K562 (cell line): ENCODE measurements around the gene METTL25. TPM values are rescaled to one million over a fixed set of nuclear protein-coding genes. Genes with fewer than 3 reads are reported as not detected.

Source experiments
- ATAC-seq: fragments of 200-7000 bp; cut with Tn5 transposase; 3 replicates; pipeline ENCODE4 v1.9.1; 2020; ENCODE audit warnings: moderate library complexity
- BruUV-seq: library from RNA; stranded (reverse); fragments of 400-500 nt; replicated peaks from 2 replicates; lab custom pipeline; 2021; lab: Mats Ljungman, UMichigan
- CTCF ChIA-PET: fragments of 300-600 bp; formaldehyde crosslinking; extraction: SDS; loops from one replicate; lab custom pipeline; 2021; ENCODE audit warnings: low intra/inter-chr PET ratio; lab: Yijun Ruan, JAX
- POLR2A ChIA-PET: fragments of 300-600, 350-650 bp; sonication (Branson Sonifier 250); formaldehyde crosslinking; extraction: SDS; loops from one replicate; lab custom pipeline; 2021; ENCODE audit warnings: antibody characterized with exemption, inconsistent platforms; lab: Yijun Ruan, JAX
- DNase-seq, 4 experiments: peaks; one replicate each; pipeline versions ENCODE4 v3.0.0 to v3.0.0-alpha.2; 2011 to 2018; ENCODE audit warnings: low spot score in 3 of 4, mixed read lengths in 3 of 4; ENCODE audit errors: extremely low read depth in 1 of 4
- FAIRE-seq: peaks from 2 replicates; lab custom pipeline; 2011; peaks lifted over from hg19 to GRCh38; lab: Jason Lieb, UNC
- H2AFZ ChIP-seq: 2 replicates; pipeline ENCODE4 v1.6.0; 2011; ENCODE audit warnings: low read depth, low read length, control low read depth, inconsistent platforms
- H3K27ac ChIP-seq: fragments of 200-600 bp; 3 replicates; pipeline ENCODE4 v1.8.0; 2011; ENCODE audit warnings: low read depth, mild to moderate bottlenecking, control low read depth, inconsistent platforms, low read length, moderate library complexity, mixed read lengths; ENCODE audit errors: extremely low read depth
- H3K27me3 ChIP-seq, 2 experiments: fragments of 300-600 bp in 1 of 2; 2 replicates in 1 of 2; 3 replicates in 1 of 2; pipeline versions ENCODE4 v1.6.0 to v1.8.0; 2011; ENCODE audit warnings: inconsistent platforms in 2 of 2, low read length in 2 of 2, mild to moderate bottlenecking in 1 of 2, mixed read lengths in 1 of 2, moderate library complexity in 1 of 2; ENCODE audit not compliant: control insufficient read depth in 2 of 2, insufficient read depth in 2 of 2
- H3K36me3 ChIP-seq: fragments of 300-600 bp; 3 replicates; pipeline ENCODE4 v1.8.0; 2011; ENCODE audit warnings: mild to moderate bottlenecking, low read length, inconsistent platforms; ENCODE audit not compliant: control insufficient read depth, insufficient read depth
- H3K4me1 ChIP-seq, 2 experiments: fragments of 200-600 bp in 1 of 2; replicated peaks in 1 of 2; 2 replicates in 1 of 2; 3 replicates in 1 of 2; pipeline versions ENCODE4 v1.5.1 to v1.8.0; 2011; ENCODE audit warnings: inconsistent platforms in 2 of 2, low read length in 2 of 2, mild to moderate bottlenecking in 1 of 2, mixed read lengths in 1 of 2, moderate library complexity in 1 of 2; ENCODE audit not compliant: control insufficient read depth in 2 of 2, insufficient read depth in 2 of 2
- H3K4me2 ChIP-seq: 2 replicates; pipeline ENCODE4 v1.6.1; 2011; ENCODE audit warnings: low read length, control low read depth, inconsistent platforms, mixed read lengths; ENCODE audit not compliant: insufficient read depth
- H3K4me3 ChIP-seq: fragments of 200-600 bp; sonication (generic), shearing (Covaris generic); 2 replicates; pipeline ENCODE4 v1.5.1; 2016; ENCODE audit warnings: control low read depth, inconsistent platforms
- H3K79me2 ChIP-seq: fragments of 200-600 bp; 3 replicates; pipeline ENCODE4 v1.8.0; 2011; ENCODE audit warnings: low read length, inconsistent platforms; ENCODE audit not compliant: control insufficient read depth, insufficient read depth
- H3K9ac ChIP-seq, 2 experiments: 2 replicates each; pipeline versions ENCODE4 v1.6.0 to v1.6.1; 2011; ENCODE audit warnings: low read depth in 2 of 2, low read length in 2 of 2, control low read depth in 1 of 2, inconsistent platforms in 1 of 2, mild to moderate bottlenecking in 1 of 2, mixed read lengths in 1 of 2; ENCODE audit not compliant: insufficient read depth in 1 of 2
- H3K9me1 ChIP-seq: one replicate; pipeline ENCODE4 v1.6.0; 2011; ENCODE audit warnings: inconsistent platforms, mild to moderate bottlenecking, low read length, moderate library complexity; ENCODE audit not compliant: control insufficient read depth, insufficient read depth
- H3K9me3 ChIP-seq: replicated peaks from 2 replicates; pipeline ENCODE4 v1.5.1; 2011; ENCODE audit warnings: low read depth, low read length, inconsistent platforms; ENCODE audit not compliant: control insufficient read depth, insufficient read depth
- H4K20me1 ChIP-seq: replicated peaks from 2 replicates; pipeline ENCODE4 v1.6.1; 2011; ENCODE audit warnings: low read length, inconsistent platforms, mixed read lengths; ENCODE audit not compliant: control insufficient read depth, insufficient read depth
- ELF2 ChIP-seq: fragments of 250-450 bp; sonication (Bioruptor Pico); IDR thresholded peaks from 2 replicates; pipeline ENCODE4 v1.5.0; 2021; ENCODE audit warnings: mild to moderate bottlenecking
- HDAC3 ChIP-seq: fragments of 450-650 bp; IDR thresholded peaks from 2 replicates; pipeline ENCODE4 v1.6.1; 2018; ENCODE audit warnings: borderline replicate concordance, mild to moderate bottlenecking, moderate library complexity; ENCODE audit not compliant: partially characterized antibody
- HNRNPH1 ChIP-seq: fragments of 200-400 bp; formaldehyde crosslinking; optimal IDR thresholded peaks from 2 replicates; pipeline ENCODE3; 2017; ENCODE audit warnings: low read depth, mild to moderate bottlenecking, low read length, moderate library complexity
- MBD2 ChIP-seq: sonication (generic); IDR thresholded peaks from 2 replicates; pipeline ENCODE4 v1.6.1; 2016; ENCODE audit warnings: low read depth, borderline replicate concordance
- NR2F6 ChIP-seq: fragments of 450-650 bp; formaldehyde crosslinking; IDR thresholded peaks from 2 replicates; pipeline ENCODE4 v1.4.0; 2020; ENCODE audit warnings: mild to moderate bottlenecking
- NRF1 ChIP-seq, 2 experiments: fragments of 450-650 bp; IDR thresholded peaks in 1 of 2; conservative IDR thresholded peaks in 1 of 2; 2 replicates each; pipeline ENCODE4 v1.6.1; 2014; ENCODE audit warnings: mild to moderate bottlenecking in 2 of 2
- SMARCB1 ChIP-seq: IDR thresholded peaks from 2 replicates; pipeline ENCODE4 v1.6.1; 2011; ENCODE audit warnings: improper control_type of control experiment, low read depth; ENCODE audit not compliant: insufficient read length
- XRCC5 ChIP-seq: fragments of 200-400 bp; formaldehyde crosslinking; IDR thresholded peaks from 2 replicates; pipeline ENCODE4 v1.6.1; 2017; ENCODE audit warnings: low read depth, mild to moderate bottlenecking, low read length
- ZNF668 ChIP-seq: fragments of 250-450 bp; sonication (Bioruptor Pico); IDR thresholded peaks from 2 replicates; pipeline ENCODE4 v1.8.0; 2022; ENCODE audit warnings: mild to moderate bottlenecking, inconsistent platforms
- WGBS: fragments of 100-300 bp; shearing (Covaris generic); methylation state at CpG from one replicate; pipeline ENCODE4 v1.1.6; 2016; ENCODE audit warnings: low coverage, mixed read lengths; ENCODE audit not compliant: insufficient coverage; ENCODE audit errors: missing lambda C conversion rate; 5-methylcytosine and 5-hydroxymethylcytosine counted together
- in situ Hi-C: fragments of 300-500 bp; cut with MboI; formaldehyde crosslinking; loops from 4 replicates; pipeline ENCODE4 v1.15.0; 2018; ENCODE audit warnings: inconsistent platforms, mixed read lengths
- intact Hi-C: fragments of 100-400 bp; cut with micrococcal nuclease; formaldehyde crosslinking; loops from 2 replicates; pipeline ENCODE4 v1.14.2; 2022
- polyA plus RNA-seq, 8 experiments: library from polyadenylated mRNA; depleted of rRNA in 4 of 8; stranded (reverse) in 5 of 8; unstranded in 3 of 8; fragments of >200 nt; fragmentation: Nextera tagmentation in 2 of 8; fragmentation: Illumina TruSeq in 1 of 8; extraction: Ambion mirVana in 2 of 8; extraction: Trizol in 1 of 8; gene quantifications; 2 replicates each; pipeline versions ENCODE4 v1.2.1 to v1.2.3, GENCODE V29; 2011 to 2014; ENCODE audit warnings: inconsistent platforms in 1 of 8, missing spikeins in 1 of 8
- total RNA-seq, 7 experiments: library from RNA; depleted of rRNA in 6 of 7; stranded (reverse); fragments of >200 nt in 6 of 7; fragmentation: Illumina TruSeq in 2 of 7; extraction: Trizol in 2 of 7; gene quantifications; 2 replicates each; pipeline versions ENCODE4 v1.2.1 to v1.2.3, GENCODE V29; 2011 to 2021; ENCODE audit warnings: low replicate concordance in 1 of 7
- TF ChIP-seq, protein P1 (sequence below), 2 experiments: fragments of 450-650 bp; conservative IDR thresholded peaks; 2 replicates each; pipeline ENCODE4 v1.6.1; 2017; ENCODE audit warnings: mild to moderate bottlenecking in 2 of 2, moderate library complexity in 2 of 2

The METTL25 gene
- total and polyA plus RNA-seq, 9 of the 15 experiments (the other 6 are each of a cell fraction or from before 2014, with no cell fraction given): 0.50 to 2.4 (median 1.9) TPM

GRCh38 chr12:82456633-82457032 is 98.3 kb downstream of the METTL25 start:
- FAIRE-seq (no peak), DNase-seq (no peak), ATAC-seq (no peak)
- no peak overlapping the region for H3K4me3 ChIP-seq
- no peak overlapping the region for H3K27ac ChIP-seq
- H3K4me1 ChIP-seq: no peaks in the 10 kb centered on the region
- intact Hi-C loops (no loop called here), in situ Hi-C loops (no loop called here)
- H2AFZ ChIP-seq: no peak overlapping the region
- H3K79me2 ChIP-seq: no peaks in the 10 kb centered on the region
- TF ChIP-seq, protein P1, sequence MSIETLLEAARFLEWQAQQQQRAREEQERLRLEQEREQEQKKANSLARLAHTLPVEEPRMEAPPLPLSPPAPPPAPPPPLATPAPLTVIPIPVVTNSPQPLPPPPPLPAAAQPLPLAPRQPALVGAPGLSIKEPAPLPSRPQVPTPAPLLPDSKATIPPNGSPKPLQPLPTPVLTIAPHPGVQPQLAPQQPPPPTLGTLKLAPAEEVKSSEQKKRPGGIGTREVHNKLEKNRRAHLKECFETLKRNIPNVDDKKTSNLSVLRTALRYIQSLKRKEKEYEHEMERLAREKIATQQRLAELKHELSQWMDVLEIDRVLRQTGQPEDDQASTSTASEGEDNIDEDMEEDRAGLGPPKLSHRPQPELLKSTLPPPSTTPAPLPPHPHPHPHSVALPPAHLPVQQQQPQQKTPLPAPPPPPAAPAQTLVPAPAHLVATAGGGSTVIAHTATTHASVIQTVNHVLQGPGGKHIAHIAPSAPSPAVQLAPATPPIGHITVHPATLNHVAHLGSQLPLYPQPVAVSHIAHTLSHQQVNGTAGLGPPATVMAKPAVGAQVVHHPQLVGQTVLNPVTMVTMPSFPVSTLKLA (conservative IDR thresholded peaks at IDR 0.05): no peak
- no peak for TF ChIP-seq SMARCB1
- TF ChIP-seq ELF2 (CRISPR knock-in tag): no peak
- TF ChIP-seq ZNF668 (CRISPR knock-in tag): no peak
- TF ChIP-seq MBD2: no peak
- no peak for TF ChIP-seq NR2F6 (CRISPR knock-in tag)
- TF ChIP-seq HDAC3: no peak
- no peak for TF ChIP-seq XRCC5
- no peak for TF ChIP-seq NRF1 (conservative IDR thresholded peaks at IDR 0.05 in 1 of 2, IDR thresholded peaks at IDR 0.05 in 1 of 2)
- no peak for TF ChIP-seq HNRNPH1
- H3K9ac ChIP-seq: no peak overlapping the region
- no peaks in the 10 kb centered on the region for H4K20me1 ChIP-seq
- H3K36me3 ChIP-seq: no peaks in the 10 kb centered on the region
- no peaks in the 10 kb centered on the region for H3K9me3 ChIP-seq
- no TSS peak for BruUV-seq
- WGBS: 3% methylated on average over 2 of the region's 2 CpGs
- no peak overlapping the region for H3K4me2 ChIP-seq
- ChIA-PET CTCF (no interaction called here), POLR2A (no interaction called here)
- H3K27me3 ChIP-seq: no peaks in the 10 kb centered on the region
- H3K9me1 ChIP-seq: no peaks in the 10 kb centered on the region
